GM12801 (cell line): Measurements from ENCODE around the gene ANP32A.

Experiments used
- TF ChIP-seq, protein P1 (sequence below): IDR thresholded peaks from one replicate; pipeline ENCODE4 v1.5.1; 2011; ENCODE audit warnings: control low read depth; ENCODE audit not compliant: insufficient read length; ENCODE audit errors: extremely low read depth

Gene ANP32A

DNA sequence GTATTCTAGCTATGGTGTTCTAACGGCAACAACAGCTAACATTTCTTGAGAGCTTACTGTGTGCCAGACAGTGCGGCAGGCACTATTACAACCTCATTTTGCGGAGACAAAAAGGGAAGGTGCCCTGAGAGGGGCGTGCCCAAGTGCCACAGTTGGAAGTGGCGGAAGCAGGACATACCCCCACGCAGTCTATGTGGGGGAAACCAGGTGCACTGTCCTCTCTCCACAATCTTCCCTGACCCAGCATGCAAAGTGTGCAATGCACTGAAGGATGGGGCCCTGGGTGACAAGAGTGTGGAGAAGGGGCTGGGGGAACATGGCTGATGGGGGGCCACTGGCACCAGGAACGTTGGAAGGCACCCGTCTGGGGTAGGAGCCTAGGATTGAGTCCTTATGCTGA is 8.6 kb downstream of the ANP32A start:
- TF ChIP-seq, protein P1, sequence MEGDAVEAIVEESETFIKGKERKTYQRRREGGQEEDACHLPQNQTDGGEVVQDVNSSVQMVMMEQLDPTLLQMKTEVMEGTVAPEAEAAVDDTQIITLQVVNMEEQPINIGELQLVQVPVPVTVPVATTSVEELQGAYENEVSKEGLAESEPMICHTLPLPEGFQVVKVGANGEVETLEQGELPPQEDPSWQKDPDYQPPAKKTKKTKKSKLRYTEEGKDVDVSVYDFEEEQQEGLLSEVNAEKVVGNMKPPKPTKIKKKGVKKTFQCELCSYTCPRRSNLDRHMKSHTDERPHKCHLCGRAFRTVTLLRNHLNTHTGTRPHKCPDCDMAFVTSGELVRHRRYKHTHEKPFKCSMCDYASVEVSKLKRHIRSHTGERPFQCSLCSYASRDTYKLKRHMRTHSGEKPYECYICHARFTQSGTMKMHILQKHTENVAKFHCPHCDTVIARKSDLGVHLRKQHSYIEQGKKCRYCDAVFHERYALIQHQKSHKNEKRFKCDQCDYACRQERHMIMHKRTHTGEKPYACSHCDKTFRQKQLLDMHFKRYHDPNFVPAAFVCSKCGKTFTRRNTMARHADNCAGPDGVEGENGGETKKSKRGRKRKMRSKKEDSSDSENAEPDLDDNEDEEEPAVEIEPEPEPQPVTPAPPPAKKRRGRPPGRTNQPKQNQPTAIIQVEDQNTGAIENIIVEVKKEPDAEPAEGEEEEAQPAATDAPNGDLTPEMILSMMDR: no peak

DNA sequence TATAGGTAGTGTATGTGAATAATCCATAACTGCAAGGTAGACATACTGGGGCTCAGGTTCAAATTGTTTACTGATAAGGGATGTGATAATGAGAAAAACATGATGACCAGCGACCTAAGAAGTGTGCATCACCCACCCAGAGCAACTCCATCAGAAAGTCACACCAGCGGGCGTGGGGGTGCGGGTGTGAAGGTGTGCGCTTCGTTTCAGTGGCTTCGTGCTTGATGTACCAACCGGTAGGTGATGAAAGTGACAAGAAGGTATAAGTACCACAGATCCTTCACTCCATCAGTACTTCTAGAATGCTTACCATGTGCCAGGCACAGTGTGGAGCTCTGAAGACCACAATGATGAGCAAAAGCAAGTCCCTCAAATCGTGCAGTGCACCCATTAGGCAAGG is 11.2 kb downstream of the ANP32A start:
- TF ChIP-seq, protein P1: no peak

DNA sequence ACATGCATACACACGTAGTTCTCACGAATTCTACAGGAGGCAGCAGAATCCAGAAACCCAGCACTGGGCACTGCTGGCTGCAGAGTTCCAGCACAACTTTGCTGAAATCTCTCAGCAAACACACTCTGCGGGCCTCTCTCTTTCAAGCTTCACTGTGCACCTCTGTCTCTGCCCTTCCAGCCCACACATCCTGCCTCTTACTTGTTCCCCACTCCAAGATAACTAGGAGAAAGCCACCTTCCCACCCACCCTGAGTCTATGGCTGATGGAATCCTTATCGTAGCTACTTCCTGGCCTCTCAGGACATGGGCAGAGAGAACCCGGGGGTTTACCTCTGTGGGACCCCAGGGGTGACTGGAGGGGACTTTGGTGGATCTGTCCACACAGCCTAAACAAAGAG is 11.9 kb downstream of the ANP32A start:
- TF ChIP-seq, protein P1: no peak

DNA sequence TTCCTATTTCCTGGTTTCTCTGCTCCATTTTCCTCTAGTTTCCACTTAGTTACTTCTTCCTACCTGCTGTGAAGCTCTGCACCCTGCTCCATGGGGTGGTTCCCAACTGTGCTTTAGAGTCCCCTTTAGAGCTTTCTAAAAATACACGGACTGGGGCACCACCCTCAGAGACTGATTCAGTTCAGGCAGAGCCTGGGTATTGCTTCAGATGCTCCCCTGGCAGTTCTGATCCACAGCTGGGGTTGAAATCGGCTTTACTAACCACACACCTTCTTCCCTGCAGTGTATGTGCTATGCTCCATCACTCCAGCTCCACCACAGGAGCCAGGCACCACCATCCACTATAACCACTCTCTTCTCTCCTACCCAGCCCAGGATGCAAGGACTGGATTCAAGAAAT is 12.6 kb downstream of the ANP32A start:
- TF ChIP-seq, protein P1: no peak

DNA sequence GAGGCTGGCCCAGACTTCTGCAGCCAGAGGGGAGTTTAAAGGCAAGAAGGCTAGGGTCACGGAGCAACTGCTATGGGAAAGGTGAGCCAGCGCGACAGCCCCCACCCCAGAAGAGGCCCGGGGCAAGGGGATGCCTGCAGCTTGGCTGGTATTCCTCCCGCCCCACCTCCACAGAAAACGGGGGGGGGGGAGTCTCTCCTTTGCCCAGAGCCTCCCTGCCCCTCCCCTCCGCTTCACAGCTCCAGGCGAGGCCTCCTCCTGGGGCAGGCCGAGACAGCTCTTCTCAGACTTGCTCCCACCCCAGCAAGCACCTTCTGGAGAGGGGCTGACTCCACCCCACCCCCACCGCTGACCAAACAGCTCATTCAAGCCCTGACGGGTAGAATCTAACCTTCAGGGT is 13.4 kb downstream of the ANP32A start:
- TF ChIP-seq, protein P1: no peak

DNA sequence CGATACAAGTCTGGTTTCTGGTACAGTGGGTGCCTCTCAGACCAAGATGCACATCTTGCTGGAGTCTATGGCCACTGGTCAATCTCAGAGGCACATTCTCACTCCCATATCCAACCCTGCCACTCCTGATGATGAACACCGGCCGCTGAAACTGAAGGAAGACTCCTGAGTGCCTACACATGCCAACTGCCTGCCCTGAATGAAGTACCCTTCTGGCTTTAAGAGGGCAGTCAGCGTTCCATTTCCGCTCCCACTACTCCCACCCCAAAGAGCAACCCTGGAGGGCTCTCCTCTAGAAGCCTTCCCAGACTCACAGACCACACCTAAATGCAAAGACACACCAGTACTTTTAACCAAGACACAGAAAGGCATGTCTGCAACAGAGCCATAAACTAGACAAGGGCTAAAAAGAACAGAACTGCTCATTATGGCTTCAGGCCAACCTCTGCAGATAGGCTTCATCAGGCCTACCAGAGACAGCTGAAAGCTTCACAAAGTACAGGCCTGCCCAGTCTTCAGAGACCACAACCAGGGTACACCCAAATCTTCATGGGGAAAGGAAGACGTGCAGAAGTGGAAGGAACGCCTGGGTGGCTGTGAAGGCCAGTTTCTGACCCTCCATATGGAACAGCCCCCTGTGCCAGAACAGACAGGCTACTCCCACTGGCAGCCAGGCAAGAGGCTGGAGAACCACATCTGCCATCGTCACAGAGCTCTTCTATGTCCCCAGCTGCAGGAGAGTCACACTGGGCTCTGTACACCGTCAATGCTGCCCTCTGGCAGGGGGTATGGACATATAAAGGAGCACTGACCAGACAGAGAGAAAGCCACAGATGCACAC is 14.3 kb downstream of the ANP32A start:
- TF ChIP-seq, protein P1: no peak

DNA sequence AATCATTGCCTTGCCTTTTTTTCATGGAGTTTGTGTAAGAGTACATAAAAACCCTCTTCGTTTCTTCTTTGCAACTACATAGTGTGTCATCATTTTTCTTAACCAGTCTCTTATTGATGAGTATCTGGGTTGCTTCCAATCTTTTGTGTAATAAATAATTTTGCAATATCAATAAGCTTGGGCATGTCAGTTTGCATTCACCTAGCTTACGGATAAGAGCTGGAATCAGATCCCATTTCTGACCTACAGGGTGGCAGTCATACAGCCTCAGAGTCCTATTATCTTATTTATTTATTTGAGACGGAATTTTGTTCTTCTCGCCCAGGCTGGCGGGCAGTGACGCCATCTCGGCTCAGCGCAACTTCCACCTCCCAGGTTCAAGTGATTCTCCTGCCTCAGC is 18.3 kb downstream of the ANP32A start:
- TF ChIP-seq, protein P1: no peak
